ENCODE results near the gene KCNMA1.

Gene KCNMA1

GRCh38 chr10:77252380-77253146 lies 385.0 kb downstream of the KCNMA1 start:
- no peak for DNase-seq (ENCODE audit: low read depth)
- H3K4me3 ChIP-seq (ENCODE audit: low read depth, low read length), result no peak overlapping the region
- no peak for TF ChIP-seq CTCF (IDR thresholded peaks at IDR 0.05; ENCODE audit: insufficient read depth, low read depth, low read length, missing control alignments)

GRCh38 chr10:77251297-77252013 lies 386.2 kb downstream of the KCNMA1 start:
- DNase-seq (ENCODE audit: low read depth), result peak; percentile 29
- TF ChIP-seq CTCF (IDR thresholded peaks at IDR 0.05; ENCODE audit: insufficient read depth, low read depth, low read length, missing control alignments), result peak; percentile 43
- H3K4me3 ChIP-seq (ENCODE audit: low read depth, low read length), result no peak overlapping the region

GRCh38 chr10:77249901-77250459 lies 387.6 kb downstream of the KCNMA1 start:
- no peak for DNase-seq (ENCODE audit: low read depth)
- no peak for TF ChIP-seq CTCF (IDR thresholded peaks at IDR 0.05; ENCODE audit: insufficient read depth, low read depth, low read length, missing control alignments)
- H3K4me3 ChIP-seq (ENCODE audit: low read depth, low read length), result no peak overlapping the region

GRCh38 chr10:77248104-77248790 lies 389.4 kb downstream of the KCNMA1 start:
- TF ChIP-seq CTCF (IDR thresholded peaks at IDR 0.05; ENCODE audit: insufficient read depth, low read depth, low read length, missing control alignments), result no peak
- no peak for DNase-seq (ENCODE audit: low read depth)
- no peak overlapping the region for H3K4me3 ChIP-seq (ENCODE audit: low read depth, low read length)

- no peak overlapping the region for H3K4me3 ChIP-seq (ENCODE audit: low read depth, low read length)
- TF ChIP-seq CTCF (IDR thresholded peaks at IDR 0.05; ENCODE audit: insufficient read depth, low read depth, low read length, missing control alignments), result no peak
- DNase-seq (ENCODE audit: low read depth), result no peak
Measured at GRCh38 chr10:77247031-77247990, 390.3 kb downstream of the KCNMA1 start.

GRCh38 chr10:77245953-77246352 lies 391.7 kb downstream of the KCNMA1 start:
- no peak for TF ChIP-seq CTCF (IDR thresholded peaks at IDR 0.05; ENCODE audit: insufficient read depth, low read depth, low read length, missing control alignments)
- DNase-seq (ENCODE audit: low read depth), result no peak
- no peak overlapping the region for H3K4me3 ChIP-seq (ENCODE audit: low read depth, low read length)

Data from GM12865 (cell line).